Spleen (tissue), 11 donors: Measurements from ENCODE around the gene CHRNE. TPM values are rescaled to one million over a fixed set of nuclear protein-coding genes. Genes with fewer than 3 reads are reported as not detected.

ENCODE experiments used
- DNase-seq: peaks from one replicate; pipeline ENCODE4 v3.0.0-alpha.2; 2020
- H3K27ac ChIP-seq, 8 donors: fragments of 200-600 bp; sonication (generic) in 7 of 8; 1 replicate in 4 of 8; 2 replicates in 4 of 8; pipeline versions ENCODE4 v1.5.0 to v1.8.0; 2016 to 2021; ENCODE audit warnings: inconsistent platforms in 4 of 8, mild to moderate bottlenecking in 4 of 8, moderate library complexity in 1 of 8
- H3K27me3 ChIP-seq, 7 donors: fragments of 200-600 bp; sonication (generic) in 6 of 7; replicated peaks in 1 of 7; 1 replicate in 4 of 7; 2 replicates in 3 of 7; pipeline versions ENCODE4 v1.5.0 to v1.8.0; 2016 to 2021; ENCODE audit warnings: inconsistent platforms in 3 of 7, mild to moderate bottlenecking in 1 of 7
- H3K36me3 ChIP-seq, 6 donors: fragments of 200-600 bp; sonication (generic) in 5 of 6; 1 replicate in 4 of 6; 2 replicates in 2 of 6; pipeline versions ENCODE4 v1.5.0 to v1.8.0; 2016 to 2021; ENCODE audit warnings: inconsistent platforms in 2 of 6
- H3K4me1 ChIP-seq, 6 donors: fragments of 200-600 bp; sonication (generic) in 5 of 6; 1 replicate in 3 of 6; 2 replicates in 3 of 6; pipeline versions ENCODE4 v1.5.0 to v1.8.0; 2016 to 2021; ENCODE audit warnings: inconsistent platforms in 3 of 6
- H3K4me3 ChIP-seq, 8 donors: fragments of 200-600 bp; sonication (generic) in 7 of 8; 1 replicate in 4 of 8; 2 replicates in 4 of 8; pipeline versions ENCODE4 v1.5.0 to v1.8.0; 2016 to 2021; ENCODE audit warnings: inconsistent platforms in 4 of 8, mild to moderate bottlenecking in 4 of 8, moderate library complexity in 2 of 8
- H3K9me3 ChIP-seq, 8 donors: fragments of 200-600 bp; sonication (generic) in 7 of 8; 1 replicate in 4 of 8; 2 replicates in 4 of 8; pipeline versions ENCODE4 v1.5.0 to v1.8.0; 2016 to 2021; ENCODE audit warnings: inconsistent platforms in 4 of 8
- CTCF ChIP-seq, 11 experiments: fragments of 200-600 bp in 7 of 11; fragments of 450-650 bp in 4 of 11; sonication (generic) in 4 of 11; IDR thresholded peaks in 8 of 11; conservative IDR thresholded peaks in 3 of 11; 1 replicate in 7 of 11; 2 replicates in 4 of 11; pipeline versions ENCODE4 v1.4.0 to v1.8.0; 2016 to 2021; ENCODE audit warnings: antibody characterized with exemption in 11 of 11, inconsistent platforms in 4 of 11, mild to moderate bottlenecking in 1 of 11
- POLR2A ChIP-seq, 3 donors: fragments of 450-650 bp; IDR thresholded peaks; one replicate each; pipeline ENCODE4 v1.5.1; 2017; ENCODE audit warnings: antibody characterized with exemption in 3 of 3, mild to moderate bottlenecking in 1 of 3
- POLR2AphosphoS5 ChIP-seq, 3 donors: sonication (generic); formaldehyde crosslinking; IDR thresholded peaks; one replicate each; pipeline ENCODE4 v1.5.1; 2017; ENCODE audit warnings: antibody characterized with exemption in 3 of 3
- WGBS, 5 donors: extraction: QIAGEN DNeasy Blood & Tissue Kit in 3 of 5; methylation state at CpG; one replicate each; pipeline versions ENCODE4 v1.1.5 to v1.1.7; 2013 to 2018; 5-methylcytosine and 5-hydroxymethylcytosine counted together
- intact Hi-C: fragments of 100-400 bp; cut with DNase I; formaldehyde crosslinking; loops from one replicate; pipeline ENCODE4 v1.15.0; 2023; ENCODE audit warnings: low total_unique reads
- polyA plus RNA-seq, 3 donors: library from polyadenylated mRNA; stranded (reverse); fragments of 200-250 nt; gene quantifications; one replicate each; pipeline ENCODE4 v1.2.1, GENCODE V29; 2013
- total RNA-seq, 7 donors: library from RNA; depleted of rRNA in 3 of 7; stranded (reverse); fragments of >200 nt in 3 of 7; fragmentation: NEBNext Ultra II Directional in 4 of 7; extraction: Animal tissue kit (Norgen Biotek cat#: 25700) in 4 of 7; gene quantifications; one replicate each; pipeline versions ENCODE4 v1.1.0 to v1.2.1, GENCODE V29; 2016 to 2021
- donor health status: healthy with polysubstance abuse.
- donor health status: DM: no; HTN: no; CAD: no; lungs with moderate emphysema.
- donor health status: DM: no; HTN: no; CAD: no.
- donor health status: Bipolar disorder and iron deficiency.
- donor health status: healthy.
- donor health status: DM: no; HTN: no; CAD: no.
- donor health status: DM: yes; HTN: yes; CAD: no.

Gene CHRNE
- total and polyA plus RNA-seq, 10 donors, result 0.33 to 3.0 (median 1.3) TPM

GRCh38 chr17:4942760-4943508 lies 40.0 kb upstream of the CHRNE start:
- Histone ChIP-seq H3K4me1 (peaks cover 63 to 84% (median 81%) of the 10 kb centered on the region in 6 donors), H3K9me3 (no peaks in the 10 kb centered on the region), H3K27ac (peak overlapping the region; percentile 66 to 99 (median 98)), H3K27me3 (no peaks in the 10 kb centered on the region), H3K36me3 (peaks cover 0 to 65% (median 47%) of the 10 kb centered on the region in 6 donors), H3K4me3 (peak overlapping the region in 1 of 8 donors; percentile 78)
- DNase-seq, result no peak
- intact Hi-C loops, result no loop called here
- WGBS, 5 donors, result 73 to 82% (median 78%) methylated on average over 13 of the region's 13 CpGs
- TF ChIP-seq CTCF (IDR thresholded peaks at IDR 0.05 in 8 of 11, conservative IDR thresholded peaks at IDR 0.05 in 3 of 11), result no peak
- TF ChIP-seq POLR2AphosphoS5 (IDR thresholded peaks at IDR 0.05), result no peak
- no peak for TF ChIP-seq POLR2A (IDR thresholded peaks at IDR 0.05)

GRCh38 chr17:4941319-4941610 lies 38.4 kb upstream of the CHRNE start:
- H3K27me3 ChIP-seq, result no peaks in the 10 kb centered on the region
- intact Hi-C loops, result loop anchor here (2.0 kb wide), 1 partner anchor 26 kb away; the partner anchor contains the start of gene SPAG7
- TF ChIP-seq CTCF (IDR thresholded peaks at IDR 0.05 in 8 of 11, conservative IDR thresholded peaks at IDR 0.05 in 3 of 11), result no peak
- no peak for TF ChIP-seq POLR2AphosphoS5 (IDR thresholded peaks at IDR 0.05)
- TF ChIP-seq POLR2A (IDR thresholded peaks at IDR 0.05), result no peak
- H3K36me3 ChIP-seq, result peaks cover 0 to 71% (median 54%) of the 10 kb centered on the region in 6 donors
- peak overlapping the region; percentile 93 to 99 (median 97) for H3K27ac ChIP-seq
- H3K9me3 ChIP-seq, result no peaks in the 10 kb centered on the region
- 25 to 48% (median 31%) methylated on average over 4 of the region's 4 CpGs for WGBS, 5 donors
- H3K4me3 ChIP-seq, result peak overlapping the region; percentile 57 to 95 (median 78)
- DNase-seq, result no peak
- peaks cover 58 to 90% (median 78%) of the 10 kb centered on the region in 6 donors for H3K4me1 ChIP-seq

- Histone ChIP-seq H3K27me3 (no peaks in the 10 kb centered on the region), H3K4me3 (peak overlapping the region; percentile 57 to 95 (median 78)), H3K9me3 (no peaks in the 10 kb centered on the region), H3K4me1 (peaks cover 53 to 86% (median 73%) of the 10 kb centered on the region in 6 donors), H3K36me3 (peaks cover 0 to 71% (median 49%) of the 10 kb centered on the region in 6 donors), H3K27ac (peak overlapping the region; percentile 93 to 99 (median 97))
- intact Hi-C loops, result loop anchor here (2.0 kb wide), 1 partner anchor 26 kb away; the partner anchor contains the start of gene SPAG7
- WGBS, 5 donors, result 0 to 1% (median 1%) methylated on average over 23 to 29 of the region's 29 CpGs
- no peak for TF ChIP-seq POLR2A (IDR thresholded peaks at IDR 0.05)
- peak in 2 of 3 donors; percentile 67 to 81 for TF ChIP-seq POLR2AphosphoS5 (IDR thresholded peaks at IDR 0.05)
- peak; percentile 91 for DNase-seq
Observed at GRCh38 chr17:4940555-4941318, 37.8 kb upstream of the CHRNE start.

GRCh38 chr17:4939796-4940554 lies 37.1 kb upstream of the CHRNE start, which contains the start of the genes RNF167 and SLC25A11:
TSS of gene RNF167 (plus strand) at chr17:4940268. CDS start at chr17:4940910, 642 bp downstream.
TSS of gene SLC25A11 (minus strand) at chr17:4940046. CDS start at chr17:4939910, 136 bp downstream.
- H3K27me3 ChIP-seq, result no peaks in the 10 kb centered on the region
- peaks cover 0 to 70% (median 41%) of the 10 kb centered on the region in 6 donors for H3K36me3 ChIP-seq
- intact Hi-C loops, result loop anchor here (2.0 to 10.0 kb wide), 2 partner anchors 27 to 55 kb away; partner anchors contain the start of genes INCA1, KIF1C and SPAG7
- peak; percentile 98 for DNase-seq
- 0% methylated on average over 55 to 72 of the region's 72 CpGs for WGBS, 5 donors
- H3K9me3 ChIP-seq, result no peaks in the 10 kb centered on the region
- peak within 1 kb of the TSS; percentile 93 to 99 (median 97) for H3K27ac ChIP-seq
- peaks cover 45 to 80% (median 65%) of the 10 kb centered on the region in 6 donors for H3K4me1 ChIP-seq
- TF ChIP-seq POLR2AphosphoS5 (IDR thresholded peaks at IDR 0.05) (peak; percentile 87 to 92 (median 91)), POLR2A (IDR thresholded peaks at IDR 0.05) (peak in 2 of 3 donors; percentile 32 to 58), CTCF (IDR thresholded peaks at IDR 0.05 in 8 of 11, conservative IDR thresholded peaks at IDR 0.05 in 3 of 11) (peak in 8 of 11 experiments; percentile 12 to 68 (median 40))
- H3K4me3 ChIP-seq, result peak within 1 kb of the TSS; percentile 57 to 95 (median 78)
